ENCODE data around the gene TGIF2. TPM values are rescaled to one million over a fixed set of nuclear protein-coding genes. Genes with fewer than 3 reads are reported as not detected.
A peak's percentile ranks its signal among the peaks of the same experiment; 100 is the strongest.

The TGIF2 gene
- total RNA-seq, 2 donors from 2014 or later, result 8.9 to 10.7 TPM

DNA sequence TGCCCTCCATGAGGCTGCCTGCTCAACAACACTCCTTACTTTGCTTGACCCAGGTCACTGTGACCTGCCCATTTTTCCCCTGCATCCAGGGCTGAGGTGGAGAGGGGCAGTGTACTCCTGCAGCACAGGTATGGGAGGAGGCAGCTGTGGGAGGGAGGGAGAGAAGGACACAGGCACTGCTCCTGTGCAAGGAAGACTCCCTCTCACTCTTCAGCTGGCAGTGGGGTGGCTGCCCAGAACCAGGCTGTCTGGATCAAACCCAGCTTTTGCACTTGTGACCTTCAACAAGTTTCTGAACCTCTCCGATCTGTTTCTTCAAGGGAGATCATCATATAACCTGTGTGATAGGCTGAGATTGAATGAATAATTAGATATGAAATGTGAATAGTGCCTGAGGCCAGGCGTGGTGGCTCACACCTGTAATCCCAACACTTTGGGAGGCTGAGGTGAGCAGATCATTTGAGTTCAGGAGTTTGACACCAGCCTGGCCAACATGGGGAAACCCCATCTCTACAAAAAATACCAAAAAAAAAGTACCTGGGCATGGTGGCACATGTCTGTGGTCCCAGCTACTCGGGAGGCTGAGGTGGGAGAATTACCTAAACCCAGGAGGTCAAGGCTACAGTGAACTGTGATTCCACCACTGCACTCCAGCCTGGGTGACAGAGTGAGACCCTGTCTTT lies 14.1 kb downstream of the TGIF2 start:
- no peak for DNase-seq (ENCODE audit: low spot score)
- H3K36me3 ChIP-seq, result peaks cover 14% of the 10 kb centered on the region
- H3K27ac ChIP-seq, result no peak overlapping the region
- H3K4me1 ChIP-seq, result no peaks in the 10 kb centered on the region
- TF ChIP-seq, protein P1, sequence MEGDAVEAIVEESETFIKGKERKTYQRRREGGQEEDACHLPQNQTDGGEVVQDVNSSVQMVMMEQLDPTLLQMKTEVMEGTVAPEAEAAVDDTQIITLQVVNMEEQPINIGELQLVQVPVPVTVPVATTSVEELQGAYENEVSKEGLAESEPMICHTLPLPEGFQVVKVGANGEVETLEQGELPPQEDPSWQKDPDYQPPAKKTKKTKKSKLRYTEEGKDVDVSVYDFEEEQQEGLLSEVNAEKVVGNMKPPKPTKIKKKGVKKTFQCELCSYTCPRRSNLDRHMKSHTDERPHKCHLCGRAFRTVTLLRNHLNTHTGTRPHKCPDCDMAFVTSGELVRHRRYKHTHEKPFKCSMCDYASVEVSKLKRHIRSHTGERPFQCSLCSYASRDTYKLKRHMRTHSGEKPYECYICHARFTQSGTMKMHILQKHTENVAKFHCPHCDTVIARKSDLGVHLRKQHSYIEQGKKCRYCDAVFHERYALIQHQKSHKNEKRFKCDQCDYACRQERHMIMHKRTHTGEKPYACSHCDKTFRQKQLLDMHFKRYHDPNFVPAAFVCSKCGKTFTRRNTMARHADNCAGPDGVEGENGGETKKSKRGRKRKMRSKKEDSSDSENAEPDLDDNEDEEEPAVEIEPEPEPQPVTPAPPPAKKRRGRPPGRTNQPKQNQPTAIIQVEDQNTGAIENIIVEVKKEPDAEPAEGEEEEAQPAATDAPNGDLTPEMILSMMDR (IDR thresholded peaks at IDR 0.05), result no peak
- H3K27me3 ChIP-seq, result no peaks in the 10 kb centered on the region
- H3K9me3 ChIP-seq, result no peaks in the 10 kb centered on the region
- no peak overlapping the region for H3K4me3 ChIP-seq

DNA sequence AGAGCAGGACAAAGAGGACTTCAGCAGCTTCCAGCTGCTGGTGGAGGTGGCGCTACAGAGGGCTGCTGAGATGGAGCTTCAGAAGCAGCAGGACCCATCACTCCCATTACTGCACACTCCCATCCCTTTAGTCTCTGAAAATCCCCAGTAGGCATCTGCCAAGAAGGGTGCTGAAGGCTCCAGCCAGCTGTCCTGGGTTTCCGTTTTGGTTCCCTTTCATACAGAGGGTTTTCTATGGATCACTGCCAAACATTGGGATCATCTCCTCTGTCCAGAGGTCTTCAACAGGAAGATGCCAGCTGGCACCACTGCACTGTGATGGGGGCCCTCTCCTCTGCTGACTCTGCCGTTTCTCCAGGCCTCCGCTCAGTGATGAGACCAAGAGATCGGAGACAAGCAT lies 17.9 kb downstream of the TGIF2 start:
- H3K4me3 ChIP-seq, result no peak overlapping the region
- no peaks in the 10 kb centered on the region for H3K9me3 ChIP-seq
- DNase-seq (ENCODE audit: low spot score), result no peak
- TF ChIP-seq, protein P1 (IDR thresholded peaks at IDR 0.05), result no peak
- H3K27me3 ChIP-seq, result no peaks in the 10 kb centered on the region
- H3K4me1 ChIP-seq, result no peaks in the 10 kb centered on the region
- no peak overlapping the region for H3K27ac ChIP-seq
- H3K36me3 ChIP-seq, result peaks cover 5% of the 10 kb centered on the region

DNA sequence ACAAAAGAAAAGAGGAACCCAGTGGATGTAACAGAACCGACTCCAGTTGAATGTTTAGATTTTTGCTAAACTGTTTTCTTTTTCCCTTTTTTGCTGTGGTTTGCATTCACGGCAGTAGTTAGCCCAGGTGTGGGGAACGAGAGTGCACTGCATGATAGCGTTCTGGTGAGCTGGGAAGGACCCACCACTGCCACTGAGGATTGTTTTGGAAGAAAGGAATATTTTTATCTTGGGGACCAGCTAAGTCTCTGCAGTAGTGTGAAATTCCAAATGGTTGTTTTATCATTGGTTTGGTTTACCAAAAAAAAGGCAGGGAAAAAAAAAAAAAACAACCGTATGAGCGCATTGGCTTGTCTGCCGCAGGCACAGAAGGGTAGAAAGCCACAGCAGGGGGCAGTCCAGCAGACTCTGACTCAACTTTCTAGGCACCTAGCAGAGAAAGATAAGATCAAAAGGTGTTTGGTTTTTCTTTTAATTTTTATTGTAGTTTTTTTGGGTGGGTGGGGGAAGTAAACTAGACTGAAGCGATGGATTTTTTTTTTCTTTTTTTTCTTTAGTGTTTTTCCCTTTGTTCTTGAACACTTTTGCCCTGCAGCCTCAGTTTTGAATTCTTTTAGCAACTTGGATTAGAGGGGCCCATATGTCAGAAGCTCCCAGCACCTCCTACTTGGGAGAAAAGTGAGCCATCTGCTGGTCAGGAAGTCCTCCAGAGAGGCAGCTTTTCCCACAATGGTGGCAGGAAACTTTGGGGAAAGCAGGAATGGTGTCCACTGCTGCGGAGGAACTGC lies 18.7 kb downstream of the TGIF2 start:
- Histone ChIP-seq H3K27me3 (no peaks in the 10 kb centered on the region), H3K4me1 (no peaks in the 10 kb centered on the region), H3K9me3 (no peaks in the 10 kb centered on the region), H3K36me3 (peaks cover 5% of the 10 kb centered on the region), H3K4me3 (no peak overlapping the region), H3K27ac (no peak overlapping the region)
- DNase-seq (ENCODE audit: low spot score), result no peak
- TF ChIP-seq, protein P1 (IDR thresholded peaks at IDR 0.05), result peak; percentile 13 to 60

DNA sequence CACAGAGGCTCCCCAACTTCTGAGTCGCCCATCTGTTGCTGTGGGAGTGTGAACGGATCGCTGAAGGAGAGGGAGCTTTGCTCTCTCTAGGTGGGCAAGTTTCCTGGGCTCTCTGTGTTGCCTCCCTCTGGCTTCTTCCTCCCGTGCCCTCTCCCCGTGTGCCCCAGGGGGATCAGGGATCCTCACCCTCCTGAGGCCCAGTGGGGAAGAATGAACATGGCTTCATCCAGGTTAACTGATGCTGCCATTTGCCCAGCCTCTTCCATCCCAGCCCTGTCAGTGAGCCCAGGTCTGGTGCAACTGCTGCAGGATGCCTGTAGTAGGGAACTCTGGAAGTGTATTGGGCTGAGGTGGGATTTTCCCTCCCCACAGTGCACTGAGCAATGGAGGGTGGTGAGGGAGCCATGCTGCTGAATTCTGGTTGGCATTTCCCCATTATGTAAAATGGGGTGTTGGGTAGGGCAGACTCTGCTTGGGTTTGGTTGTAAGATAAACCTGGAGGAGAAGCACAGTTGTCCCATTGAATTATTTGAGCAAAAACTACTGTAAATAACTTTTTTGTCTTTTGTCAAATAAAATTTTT lies 20.0 kb downstream of the TGIF2 start:
- Histone ChIP-seq H3K4me3 (no peak overlapping the region), H3K9me3 (no peaks in the 10 kb centered on the region), H3K27me3 (no peaks in the 10 kb centered on the region), H3K36me3 (peaks cover 5% of the 10 kb centered on the region), H3K4me1 (no peaks in the 10 kb centered on the region), H3K27ac (no peak overlapping the region)
- DNase-seq (ENCODE audit: low spot score), result no peak
- TF ChIP-seq, protein P1 (IDR thresholded peaks at IDR 0.05), result no peak

DNA sequence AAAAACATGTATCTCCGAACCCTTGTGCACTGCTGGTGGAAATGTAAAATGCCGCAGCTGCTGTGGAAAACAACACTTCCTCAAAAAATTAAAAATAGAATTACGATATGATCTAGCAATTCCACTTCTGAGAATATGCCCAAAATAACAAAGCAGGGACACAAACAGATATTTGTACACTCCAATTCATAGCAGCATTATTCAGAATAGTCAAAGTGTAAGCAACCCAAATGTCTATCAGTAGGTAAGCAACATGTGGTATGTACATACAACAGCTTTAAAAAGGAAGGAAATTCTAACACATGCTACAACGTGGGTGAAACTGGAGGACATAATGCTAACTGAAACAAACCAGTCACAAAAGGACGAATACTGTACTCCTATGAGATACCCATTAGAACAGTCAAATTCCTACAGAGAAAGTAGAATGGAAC lies 26.5 kb downstream of the TGIF2 start:
- no peak for DNase-seq (ENCODE audit: low spot score)
- Histone ChIP-seq H3K36me3 (no peaks in the 10 kb centered on the region), H3K4me1 (peaks cover 0 to 2% of the 10 kb centered on the region in 2 donors), H3K9me3 (no peaks in the 10 kb centered on the region), H3K4me3 (no peak overlapping the region), H3K27ac (no peak overlapping the region), H3K27me3 (no peaks in the 10 kb centered on the region)
- TF ChIP-seq, protein P1 (IDR thresholded peaks at IDR 0.05), result no peak

Measured in right atrium auricular region (tissue), 2 donors.